Adipocyte (in vitro differentiated cells): Measurements from ENCODE around the gene AGPS.

Experiments
- DNase-seq: peaks from one replicate; pipeline ENCODE4 v3.0.0-alpha.2; 2015; ENCODE audit warnings: low read depth
- H3K27me3 ChIP-seq: replicated peaks from 2 replicates; pipeline ENCODE4 v1.7.0; 2013; ENCODE audit warnings: mild to moderate bottlenecking, low read length, moderate library complexity; ENCODE audit not compliant: control insufficient read depth, insufficient read depth
- H3K36me3 ChIP-seq: 2 replicates; pipeline ENCODE4 v1.7.0; 2013; ENCODE audit warnings: low read length, mild to moderate bottlenecking, moderate library complexity; ENCODE audit not compliant: control insufficient read depth, insufficient read depth, severe bottlenecking
- H3K4me1 ChIP-seq: 2 replicates; pipeline ENCODE4 v1.7.0; 2013; ENCODE audit warnings: mild to moderate bottlenecking, low read length, moderate library complexity; ENCODE audit not compliant: control insufficient read depth, insufficient read depth
- H3K4me3 ChIP-seq: 2 replicates; pipeline ENCODE4 v1.7.0; 2013; ENCODE audit warnings: mild to moderate bottlenecking, low read length, moderate library complexity
- H3K9ac ChIP-seq: 2 replicates; pipeline ENCODE4 v1.7.0; 2013; ENCODE audit warnings: mild to moderate bottlenecking, low read length, moderate library complexity
- H3K9me3 ChIP-seq: 2 replicates; pipeline ENCODE4 v1.7.0; 2013; ENCODE audit warnings: mild to moderate bottlenecking, low read length, moderate library complexity; ENCODE audit not compliant: control insufficient read depth

Gene AGPS

DNA sequence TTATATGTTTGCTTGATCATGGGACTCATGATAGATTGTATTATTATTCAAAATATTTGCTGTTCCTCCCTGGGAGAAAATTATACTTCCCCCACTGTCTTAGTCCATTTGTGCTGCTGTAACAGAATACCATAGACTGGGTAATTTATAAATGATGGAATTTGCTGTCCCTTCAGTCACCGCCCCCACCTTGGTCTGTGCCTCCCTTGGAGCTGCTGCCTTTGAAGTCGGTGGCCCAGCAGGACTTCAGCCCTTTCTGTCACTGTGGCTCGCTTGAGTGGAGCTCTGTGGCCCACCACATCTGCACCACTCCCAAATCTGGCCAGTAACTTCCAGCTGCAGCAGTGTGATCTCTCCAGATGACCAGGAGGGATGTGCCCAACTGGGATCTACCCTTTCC, 200.8 kb downstream of the AGPS start:
- no peak for DNase-seq
- Histone ChIP-seq H3K4me1 (peaks cover 7% of the 10 kb centered on the region), H3K36me3 (no peaks in the 10 kb centered on the region), H3K9me3 (no peaks in the 10 kb centered on the region), H3K9ac (no peak overlapping the region), H3K4me3 (no peak overlapping the region), H3K27me3 (peaks cover 9% of the 10 kb centered on the region)
